Right lobe of liver (tissue), 6 donors: ENCODE results near the gene CTDSPL. TPM values are rescaled to one million over a fixed set of nuclear protein-coding genes. Genes with fewer than 3 reads are reported as not detected.

Source experiments
- ATAC-seq, 4 donors: fragments of 200-7000 bp; cut with Tn5 transposase; one replicate each; pipeline ENCODE4 v1.9.1; 2020; ENCODE audit warnings: mild to moderate bottlenecking in 4 of 4, moderate library complexity in 4 of 4
- DNase-seq, 3 donors: peaks; one replicate each; pipeline ENCODE4 v3.0.0-alpha.2; 2020
- H3K27ac ChIP-seq, 3 donors: fragments of 200-600 bp; one replicate each; pipeline ENCODE4 v1.8.0; 2022
- H3K27me3 ChIP-seq, 2 donors: fragments of 200-600 bp; one replicate each; pipeline ENCODE4 v1.8.0; 2022
- H3K36me3 ChIP-seq, 4 donors: fragments of 200-600 bp; sonication (generic) in 1 of 4; one replicate each; pipeline versions ENCODE4 v1.5.1 to v1.8.0; 2017 to 2022; ENCODE audit warnings: control low read depth in 1 of 4
- H3K4me1 ChIP-seq, 4 donors: fragments of 200-600 bp; sonication (generic) in 1 of 4; one replicate each; pipeline versions ENCODE4 v1.5.1 to v1.8.0; 2017 to 2022; ENCODE audit warnings: control low read depth in 1 of 4
- H3K4me3 ChIP-seq, 3 donors: fragments of 200-600 bp; one replicate each; pipeline ENCODE4 v1.8.0; 2022
- H3K9me3 ChIP-seq, 4 donors: fragments of 200-600 bp; sonication (generic) in 1 of 4; one replicate each; pipeline versions ENCODE4 v1.5.1 to v1.8.0; 2017 to 2022; ENCODE audit warnings: control low read depth in 1 of 4
- POLR2A ChIP-seq: fragments of 450-650 bp; IDR thresholded peaks from one replicate; pipeline ENCODE4 v1.6.1; 2017; ENCODE audit warnings: antibody characterized with exemption, mild to moderate bottlenecking
- WGBS: methylation state at CpG from one replicate; pipeline ENCODE4 v1.1.6; 2018; ENCODE audit warnings: low coverage, low lambda C conversion rate; ENCODE audit not compliant: insufficient coverage; ENCODE audit errors: missing lambda C conversion rate; 5-methylcytosine and 5-hydroxymethylcytosine counted together
- intact Hi-C, 2 donors: fragments of 100-400 bp; cut with DNase I; formaldehyde crosslinking; loops; one replicate each; pipeline versions ENCODE4 v1.11.2 to v1.14.1; 2022
- total RNA-seq, 6 experiments: library from RNA; depleted of rRNA in 2 of 6; stranded (reverse); fragments of >200 nt in 2 of 6; fragmentation: NEBNext Ultra II Directional in 3 of 6; extraction: Animal tissue kit (Norgen Biotek cat#: 25700) in 3 of 6; gene quantifications; one replicate each; pipeline versions ENCODE4 v1.1.0 to v1.2.4, GENCODE V29; 2016 to 2023
- TF ChIP-seq, protein P1 (sequence below), 4 donors: fragments of 200-600 bp in 3 of 4; fragments of 450-650 bp in 1 of 4; IDR thresholded peaks; one replicate each; pipeline versions ENCODE4 v1.5.1 to v1.8.0; 2016 to 2022; ENCODE audit warnings: antibody characterized with exemption in 4 of 4, mild to moderate bottlenecking in 2 of 4
- donor health status: DM: no; HTN: yes; CAD: no.
- donor health status: DM: no; HTN: no; CAD: no.
- donor health status: DM: no; HTN: no; CAD: no.
- donor health status: DM: no; HTN: yes; CAD: no.
- donor health status: DM: no; HTN: yes; CAD: no.

Gene CTDSPL
- total RNA-seq, 6 experiments from 2014 or later: 14.9 to 22.8 (median 18.0) TPM

- Histone ChIP-seq H3K27me3 (no peaks in the 10 kb centered on the region), H3K4me3 (no peak overlapping the region), H3K27ac (peak overlapping the region in 2 of 3 donors; percentile 20 to 38), H3K36me3 (no peaks in the 10 kb centered on the region), H3K4me1 (peaks cover 0 to 22% (median 5%) of the 10 kb centered on the region in 4 donors), H3K9me3 (no peaks in the 10 kb centered on the region)
- ATAC-seq: peak in 1 of 4 donors; percentile 10
- TF ChIP-seq, protein P1, sequence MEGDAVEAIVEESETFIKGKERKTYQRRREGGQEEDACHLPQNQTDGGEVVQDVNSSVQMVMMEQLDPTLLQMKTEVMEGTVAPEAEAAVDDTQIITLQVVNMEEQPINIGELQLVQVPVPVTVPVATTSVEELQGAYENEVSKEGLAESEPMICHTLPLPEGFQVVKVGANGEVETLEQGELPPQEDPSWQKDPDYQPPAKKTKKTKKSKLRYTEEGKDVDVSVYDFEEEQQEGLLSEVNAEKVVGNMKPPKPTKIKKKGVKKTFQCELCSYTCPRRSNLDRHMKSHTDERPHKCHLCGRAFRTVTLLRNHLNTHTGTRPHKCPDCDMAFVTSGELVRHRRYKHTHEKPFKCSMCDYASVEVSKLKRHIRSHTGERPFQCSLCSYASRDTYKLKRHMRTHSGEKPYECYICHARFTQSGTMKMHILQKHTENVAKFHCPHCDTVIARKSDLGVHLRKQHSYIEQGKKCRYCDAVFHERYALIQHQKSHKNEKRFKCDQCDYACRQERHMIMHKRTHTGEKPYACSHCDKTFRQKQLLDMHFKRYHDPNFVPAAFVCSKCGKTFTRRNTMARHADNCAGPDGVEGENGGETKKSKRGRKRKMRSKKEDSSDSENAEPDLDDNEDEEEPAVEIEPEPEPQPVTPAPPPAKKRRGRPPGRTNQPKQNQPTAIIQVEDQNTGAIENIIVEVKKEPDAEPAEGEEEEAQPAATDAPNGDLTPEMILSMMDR (IDR thresholded peaks at IDR 0.05): no peak
- TF ChIP-seq POLR2A: no peak
- intact Hi-C loops: no loop called here
- WGBS: 91% methylated on average over 8 of the region's 8 CpGs
- no peak for DNase-seq
Measured at GRCh38 chr3:37943631-37944314, 82.1 kb downstream of the CTDSPL start.

GRCh38 chr3:37944391-37944842 lies 82.7 kb downstream of the CTDSPL start:
- peak in 3 of 4 donors; percentile 65 to 76 (median 70) for ATAC-seq
- Histone ChIP-seq H3K4me1 (peaks cover 0 to 17% (median 5%) of the 10 kb centered on the region in 4 donors), H3K36me3 (no peaks in the 10 kb centered on the region), H3K4me3 (no peak overlapping the region), H3K27ac (peak overlapping the region in 2 of 3 donors; percentile 8 to 53), H3K27me3 (no peaks in the 10 kb centered on the region), H3K9me3 (no peaks in the 10 kb centered on the region)
- WGBS: 9% methylated on average over 2 of the region's 2 CpGs
- TF ChIP-seq POLR2A: no peak
- TF ChIP-seq, protein P1 (IDR thresholded peaks at IDR 0.05): no peak
- DNase-seq: no peak
- intact Hi-C loops: no loop called here

GRCh38 chr3:37945156-37945806 lies 83.6 kb downstream of the CTDSPL start:
- H3K4me3 ChIP-seq: no peak overlapping the region
- H3K27me3 ChIP-seq: no peaks in the 10 kb centered on the region
- H3K36me3 ChIP-seq: no peaks in the 10 kb centered on the region
- DNase-seq (no peak), ATAC-seq (no peak)
- TF ChIP-seq, protein P1 (IDR thresholded peaks at IDR 0.05): no peak
- TF ChIP-seq POLR2A: no peak
- intact Hi-C loops: no loop called here
- H3K4me1 ChIP-seq: peaks cover 0 to 17% (median 5%) of the 10 kb centered on the region in 4 donors
- WGBS: 61% methylated on average over 6 of the region's 6 CpGs
- no peaks in the 10 kb centered on the region for H3K9me3 ChIP-seq
- H3K27ac ChIP-seq: peak overlapping the region; percentile 8 to 53 (median 33)

GRCh38 chr3:37945807-37946530 lies 84.3 kb downstream of the CTDSPL start:
- peak overlapping the region in 2 of 3 donors; percentile 33 to 53 for H3K27ac ChIP-seq
- 30% methylated on average over 8 of the region's 8 CpGs for WGBS
- peaks cover 0 to 17% (median 5%) of the 10 kb centered on the region in 4 donors for H3K4me1 ChIP-seq
- TF ChIP-seq POLR2A: no peak
- TF ChIP-seq, protein P1 (IDR thresholded peaks at IDR 0.05): no peak
- H3K9me3 ChIP-seq: no peaks in the 10 kb centered on the region
- H3K36me3 ChIP-seq: no peaks in the 10 kb centered on the region
- no peak overlapping the region for H3K4me3 ChIP-seq
- peak; percentile 59 to 79 (median 68) for ATAC-seq
- DNase-seq: peak in 1 of 3 donors; percentile 39
- H3K27me3 ChIP-seq: no peaks in the 10 kb centered on the region
- intact Hi-C loops: no loop called here
